AG09319 (cell line): ENCODE data around the gene TST.

Source experiments
- DNase-seq: peaks from one replicate; pipeline ENCODE4 v3.0.0-alpha.2; 2010; ENCODE audit warnings: low read depth; ENCODE audit errors: extremely low read depth
- CTCF ChIP-seq: IDR thresholded peaks from 2 replicates; pipeline ENCODE4 v1.5.1; 2011; ENCODE audit warnings: low read depth, mild to moderate bottlenecking, inconsistent platforms, low read length, moderate library complexity

TST gene

GRCh38 chr22:37058917-37059701 is 39.9 kb upstream of the TST start:
- no peak for TF ChIP-seq CTCF
- DNase-seq, result no peak

- no peak for TF ChIP-seq CTCF
Observed at GRCh38 chr22:37057796-37058510, 38.7 kb upstream of the TST start.

GRCh38 chr22:37057226-37057625 is 38.0 kb upstream of the TST start:
- no peak for TF ChIP-seq CTCF
- no peak for DNase-seq

More at GRCh38 chr22:37057796-37058510, 38.7 kb upstream of the TST start:
- DNase-seq, result no peak

GRCh38 chr22:37056246-37056645 is 37.0 kb upstream of the TST start:
- no peak for TF ChIP-seq CTCF
- no peak for DNase-seq

GRCh38 chr22:37054600-37055365 is 35.5 kb upstream of the TST start:
- DNase-seq, result no peak
- no peak for TF ChIP-seq CTCF

GRCh38 chr22:37054056-37054395 is 34.8 kb upstream of the TST start:
- DNase-seq, result no peak
- no peak for TF ChIP-seq CTCF
